A549 (cell line): ENCODE data around the gene DEPDC5.

ENCODE experiments used
- EP300 ChIP-seq, 2 experiments: fragments of >200 bp; sonication (Bioruptor Twin); formaldehyde crosslinking; IDR thresholded peaks; 2 replicates in 1 of 2; 3 replicates in 1 of 2; pipeline ENCODE4 v1.6.1; 2016 to 2017
- HDAC2 ChIP-seq: fragments of 200-600 bp; sonication (generic); IDR thresholded peaks from 2 replicates; pipeline ENCODE4 v1.6.1; 2016
- TF ChIP-seq, protein P1 (sequence below): fragments of 450-650 bp; IDR thresholded peaks from 2 replicates; pipeline ENCODE4 v1.6.1; 2014; ENCODE audit warnings: antibody characterized with exemption
- TF ChIP-seq, protein P2 (sequence below): fragments of >200 bp; sonication (Bioruptor Twin); formaldehyde crosslinking; IDR thresholded peaks from 3 replicates; pipeline ENCODE4 v1.5.1; 2016
- TF ChIP-seq, protein P3 (sequence below): fragments of 200-600 bp; sonication (generic); IDR thresholded peaks from 2 replicates; pipeline ENCODE4 v1.6.1; 2016; ENCODE audit warnings: antibody characterized with exemption, mild to moderate bottlenecking, moderate library complexity

DNA sequence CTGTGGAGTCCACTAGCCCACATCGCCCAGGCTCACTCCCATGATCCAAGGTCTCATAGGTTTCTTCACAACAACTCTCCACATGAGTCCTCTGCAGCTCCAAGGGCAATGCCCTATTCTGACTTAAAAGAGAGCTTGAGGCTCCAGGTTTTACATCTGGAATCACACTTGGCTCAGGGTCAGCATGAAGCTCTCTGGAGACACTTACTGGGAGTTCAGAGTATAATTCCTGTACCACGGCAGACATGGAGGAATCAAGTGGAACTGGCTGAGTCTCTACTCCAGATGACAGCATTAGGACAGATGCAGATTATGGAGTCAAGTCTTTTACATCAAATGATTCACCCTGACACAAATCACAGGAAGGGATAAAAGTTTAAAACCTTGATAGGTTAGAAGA, 15.3 kb upstream of the DEPDC5 start:
- TF ChIP-seq, protein P1, sequence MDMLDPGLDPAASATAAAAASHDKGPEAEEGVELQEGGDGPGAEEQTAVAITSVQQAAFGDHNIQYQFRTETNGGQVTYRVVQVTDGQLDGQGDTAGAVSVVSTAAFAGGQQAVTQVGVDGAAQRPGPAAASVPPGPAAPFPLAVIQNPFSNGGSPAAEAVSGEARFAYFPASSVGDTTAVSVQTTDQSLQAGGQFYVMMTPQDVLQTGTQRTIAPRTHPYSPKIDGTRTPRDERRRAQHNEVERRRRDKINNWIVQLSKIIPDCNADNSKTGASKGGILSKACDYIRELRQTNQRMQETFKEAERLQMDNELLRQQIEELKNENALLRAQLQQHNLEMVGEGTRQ, result no peak
- TF ChIP-seq, protein P2, sequence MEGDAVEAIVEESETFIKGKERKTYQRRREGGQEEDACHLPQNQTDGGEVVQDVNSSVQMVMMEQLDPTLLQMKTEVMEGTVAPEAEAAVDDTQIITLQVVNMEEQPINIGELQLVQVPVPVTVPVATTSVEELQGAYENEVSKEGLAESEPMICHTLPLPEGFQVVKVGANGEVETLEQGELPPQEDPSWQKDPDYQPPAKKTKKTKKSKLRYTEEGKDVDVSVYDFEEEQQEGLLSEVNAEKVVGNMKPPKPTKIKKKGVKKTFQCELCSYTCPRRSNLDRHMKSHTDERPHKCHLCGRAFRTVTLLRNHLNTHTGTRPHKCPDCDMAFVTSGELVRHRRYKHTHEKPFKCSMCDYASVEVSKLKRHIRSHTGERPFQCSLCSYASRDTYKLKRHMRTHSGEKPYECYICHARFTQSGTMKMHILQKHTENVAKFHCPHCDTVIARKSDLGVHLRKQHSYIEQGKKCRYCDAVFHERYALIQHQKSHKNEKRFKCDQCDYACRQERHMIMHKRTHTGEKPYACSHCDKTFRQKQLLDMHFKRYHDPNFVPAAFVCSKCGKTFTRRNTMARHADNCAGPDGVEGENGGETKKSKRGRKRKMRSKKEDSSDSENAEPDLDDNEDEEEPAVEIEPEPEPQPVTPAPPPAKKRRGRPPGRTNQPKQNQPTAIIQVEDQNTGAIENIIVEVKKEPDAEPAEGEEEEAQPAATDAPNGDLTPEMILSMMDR, result no peak
- TF ChIP-seq EP300 (IDR thresholded peaks at IDR 0.05), result no peak
- TF ChIP-seq HDAC2, result no peak
- TF ChIP-seq, protein P3, sequence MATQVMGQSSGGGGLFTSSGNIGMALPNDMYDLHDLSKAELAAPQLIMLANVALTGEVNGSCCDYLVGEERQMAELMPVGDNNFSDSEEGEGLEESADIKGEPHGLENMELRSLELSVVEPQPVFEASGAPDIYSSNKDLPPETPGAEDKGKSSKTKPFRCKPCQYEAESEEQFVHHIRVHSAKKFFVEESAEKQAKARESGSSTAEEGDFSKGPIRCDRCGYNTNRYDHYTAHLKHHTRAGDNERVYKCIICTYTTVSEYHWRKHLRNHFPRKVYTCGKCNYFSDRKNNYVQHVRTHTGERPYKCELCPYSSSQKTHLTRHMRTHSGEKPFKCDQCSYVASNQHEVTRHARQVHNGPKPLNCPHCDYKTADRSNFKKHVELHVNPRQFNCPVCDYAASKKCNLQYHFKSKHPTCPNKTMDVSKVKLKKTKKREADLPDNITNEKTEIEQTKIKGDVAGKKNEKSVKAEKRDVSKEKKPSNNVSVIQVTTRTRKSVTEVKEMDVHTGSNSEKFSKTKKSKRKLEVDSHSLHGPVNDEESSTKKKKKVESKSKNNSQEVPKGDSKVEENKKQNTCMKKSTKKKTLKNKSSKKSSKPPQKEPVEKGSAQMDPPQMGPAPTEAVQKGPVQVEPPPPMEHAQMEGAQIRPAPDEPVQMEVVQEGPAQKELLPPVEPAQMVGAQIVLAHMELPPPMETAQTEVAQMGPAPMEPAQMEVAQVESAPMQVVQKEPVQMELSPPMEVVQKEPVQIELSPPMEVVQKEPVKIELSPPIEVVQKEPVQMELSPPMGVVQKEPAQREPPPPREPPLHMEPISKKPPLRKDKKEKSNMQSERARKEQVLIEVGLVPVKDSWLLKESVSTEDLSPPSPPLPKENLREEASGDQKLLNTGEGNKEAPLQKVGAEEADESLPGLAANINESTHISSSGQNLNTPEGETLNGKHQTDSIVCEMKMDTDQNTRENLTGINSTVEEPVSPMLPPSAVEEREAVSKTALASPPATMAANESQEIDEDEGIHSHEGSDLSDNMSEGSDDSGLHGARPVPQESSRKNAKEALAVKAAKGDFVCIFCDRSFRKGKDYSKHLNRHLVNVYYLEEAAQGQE, result no peak
